Measurements from ENCODE around the gene FOXO6. TPM values are rescaled to one million over a fixed set of nuclear protein-coding genes. Genes with fewer than 3 reads are reported as not detected.

Gene FOXO6
- polyA plus RNA-seq, 1 of the 3 experiments (the other 2 are of a cell fraction), result 0.35 TPM

DNA sequence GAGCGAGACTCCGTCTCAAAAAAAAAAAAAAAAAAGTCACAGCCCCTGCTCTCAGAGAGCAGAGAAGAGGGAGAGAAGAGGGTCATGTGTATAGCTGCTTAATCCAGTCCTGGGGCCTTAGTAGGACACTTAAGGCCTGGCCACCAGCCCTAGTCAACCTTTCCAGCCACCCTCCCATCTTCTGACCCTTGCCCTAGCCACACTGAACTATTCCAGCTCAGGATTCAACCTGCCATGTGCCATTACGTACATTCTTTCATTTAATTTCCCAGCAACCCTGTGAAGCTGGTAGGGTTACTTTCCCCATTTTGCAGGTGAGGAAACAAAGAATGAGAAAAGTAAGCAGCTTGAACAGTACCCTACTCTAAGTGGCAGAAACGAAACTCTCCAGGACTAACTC is 9.0 kb downstream of the FOXO6 start:
- Histone ChIP-seq H3K79me2 (ENCODE audit: insufficient read depth) (no peaks in the 10 kb centered on the region), H3K27ac (ENCODE audit: low read depth in 2 of 2, low read length in 1 of 2) (no peak overlapping the region), H3K9me2 (no peaks in the 10 kb centered on the region), H3F3A (replicated peaks; ENCODE audit: insufficient read depth) (peaks cover 3% of the 10 kb centered on the region), H3K9ac (no peak overlapping the region), H4K20me1 (ENCODE audit: insufficient read depth) (no peaks in the 10 kb centered on the region), H3K36me3 (replicated peaks in 1 of 2; ENCODE audit: control insufficient read depth in 1 of 2, insufficient read depth in 2 of 2, low read length in 1 of 2) (no peaks in the 10 kb centered on the region), H3K4me1 (ENCODE audit: control insufficient read depth in 1 of 2, insufficient read depth in 2 of 2, low read depth in 1 of 2, low read length in 1 of 2) (peaks cover 17 to 55% of the 10 kb centered on the region in 2 experiments; a peak in 3 of 4 replicates), H3K4me2 (no peak overlapping the region), H3K9me3 (no peaks in the 10 kb centered on the region), H3K4me3 (ENCODE audit: low read depth in 2 of 2, low read length in 1 of 2) (no peak overlapping the region), H2AFZ (ENCODE audit: low read depth) (no peak overlapping the region), H3K27me3 (ENCODE audit: insufficient read depth) (no peaks in the 10 kb centered on the region)
- TF ChIP-seq, protein P1, sequence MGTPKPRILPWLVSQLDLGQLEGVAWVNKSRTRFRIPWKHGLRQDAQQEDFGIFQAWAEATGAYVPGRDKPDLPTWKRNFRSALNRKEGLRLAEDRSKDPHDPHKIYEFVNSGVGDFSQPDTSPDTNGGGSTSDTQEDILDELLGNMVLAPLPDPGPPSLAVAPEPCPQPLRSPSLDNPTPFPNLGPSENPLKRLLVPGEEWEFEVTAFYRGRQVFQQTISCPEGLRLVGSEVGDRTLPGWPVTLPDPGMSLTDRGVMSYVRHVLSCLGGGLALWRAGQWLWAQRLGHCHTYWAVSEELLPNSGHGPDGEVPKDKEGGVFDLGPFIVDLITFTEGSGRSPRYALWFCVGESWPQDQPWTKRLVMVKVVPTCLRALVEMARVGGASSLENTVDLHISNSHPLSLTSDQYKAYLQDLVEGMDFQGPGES (IDR thresholded peaks at IDR 0.05; ENCODE audit: low read depth, low read length), result no peak
- TF ChIP-seq CHD2 (IDR thresholded peaks at IDR 0.05; ENCODE audit: low read length, partially characterized antibody) (no peak), NRF1 (IDR thresholded peaks at IDR 0.05; ENCODE audit: low read depth, low read length) (no peak), SIN3A (IDR thresholded peaks at IDR 0.05; ENCODE audit: borderline replicate concordance, low read depth, low read length) (no peak), FOSL2 (IDR thresholded peaks at IDR 0.05; ENCODE audit: borderline replicate concordance, low read depth) (no peak), RAD21 (IDR thresholded peaks at IDR 0.05; ENCODE audit: low read length) (no peak), EZH2phosphoT487 (IDR thresholded peaks at IDR 0.05; ENCODE audit: borderline replicate concordance, low read depth) (no peak), FOXM1 (IDR thresholded peaks at IDR 0.05; ENCODE audit: low read depth) (no peak), GABPA (IDR thresholded peaks at IDR 0.05; ENCODE audit: low read depth) (no peak)
- TF ChIP-seq, protein P2, sequence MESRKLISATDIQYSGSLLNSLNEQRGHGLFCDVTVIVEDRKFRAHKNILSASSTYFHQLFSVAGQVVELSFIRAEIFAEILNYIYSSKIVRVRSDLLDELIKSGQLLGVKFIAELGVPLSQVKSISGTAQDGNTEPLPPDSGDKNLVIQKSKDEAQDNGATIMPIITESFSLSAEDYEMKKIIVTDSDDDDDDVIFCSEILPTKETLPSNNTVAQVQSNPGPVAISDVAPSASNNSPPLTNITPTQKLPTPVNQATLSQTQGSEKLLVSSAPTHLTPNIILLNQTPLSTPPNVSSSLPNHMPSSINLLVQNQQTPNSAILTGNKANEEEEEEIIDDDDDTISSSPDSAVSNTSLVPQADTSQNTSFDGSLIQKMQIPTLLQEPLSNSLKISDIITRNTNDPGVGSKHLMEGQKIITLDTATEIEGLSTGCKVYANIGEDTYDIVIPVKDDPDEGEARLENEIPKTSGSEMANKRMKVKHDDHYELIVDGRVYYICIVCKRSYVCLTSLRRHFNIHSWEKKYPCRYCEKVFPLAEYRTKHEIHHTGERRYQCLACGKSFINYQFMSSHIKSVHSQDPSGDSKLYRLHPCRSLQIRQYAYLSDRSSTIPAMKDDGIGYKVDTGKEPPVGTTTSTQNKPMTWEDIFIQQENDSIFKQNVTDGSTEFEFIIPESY (IDR thresholded peaks at IDR 0.05; ENCODE audit: borderline replicate concordance, low read depth), result no peak
- TF ChIP-seq, protein P3, sequence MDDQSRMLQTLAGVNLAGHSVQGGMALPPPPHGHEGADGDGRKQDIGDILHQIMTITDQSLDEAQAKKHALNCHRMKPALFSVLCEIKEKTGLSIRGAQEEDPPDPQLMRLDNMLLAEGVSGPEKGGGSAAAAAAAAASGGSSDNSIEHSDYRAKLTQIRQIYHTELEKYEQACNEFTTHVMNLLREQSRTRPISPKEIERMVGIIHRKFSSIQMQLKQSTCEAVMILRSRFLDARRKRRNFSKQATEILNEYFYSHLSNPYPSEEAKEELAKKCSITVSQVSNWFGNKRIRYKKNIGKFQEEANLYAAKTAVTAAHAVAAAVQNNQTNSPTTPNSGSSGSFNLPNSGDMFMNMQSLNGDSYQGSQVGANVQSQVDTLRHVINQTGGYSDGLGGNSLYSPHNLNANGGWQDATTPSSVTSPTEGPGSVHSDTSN (IDR thresholded peaks at IDR 0.05), result no peak
- TF ChIP-seq, protein P4, sequence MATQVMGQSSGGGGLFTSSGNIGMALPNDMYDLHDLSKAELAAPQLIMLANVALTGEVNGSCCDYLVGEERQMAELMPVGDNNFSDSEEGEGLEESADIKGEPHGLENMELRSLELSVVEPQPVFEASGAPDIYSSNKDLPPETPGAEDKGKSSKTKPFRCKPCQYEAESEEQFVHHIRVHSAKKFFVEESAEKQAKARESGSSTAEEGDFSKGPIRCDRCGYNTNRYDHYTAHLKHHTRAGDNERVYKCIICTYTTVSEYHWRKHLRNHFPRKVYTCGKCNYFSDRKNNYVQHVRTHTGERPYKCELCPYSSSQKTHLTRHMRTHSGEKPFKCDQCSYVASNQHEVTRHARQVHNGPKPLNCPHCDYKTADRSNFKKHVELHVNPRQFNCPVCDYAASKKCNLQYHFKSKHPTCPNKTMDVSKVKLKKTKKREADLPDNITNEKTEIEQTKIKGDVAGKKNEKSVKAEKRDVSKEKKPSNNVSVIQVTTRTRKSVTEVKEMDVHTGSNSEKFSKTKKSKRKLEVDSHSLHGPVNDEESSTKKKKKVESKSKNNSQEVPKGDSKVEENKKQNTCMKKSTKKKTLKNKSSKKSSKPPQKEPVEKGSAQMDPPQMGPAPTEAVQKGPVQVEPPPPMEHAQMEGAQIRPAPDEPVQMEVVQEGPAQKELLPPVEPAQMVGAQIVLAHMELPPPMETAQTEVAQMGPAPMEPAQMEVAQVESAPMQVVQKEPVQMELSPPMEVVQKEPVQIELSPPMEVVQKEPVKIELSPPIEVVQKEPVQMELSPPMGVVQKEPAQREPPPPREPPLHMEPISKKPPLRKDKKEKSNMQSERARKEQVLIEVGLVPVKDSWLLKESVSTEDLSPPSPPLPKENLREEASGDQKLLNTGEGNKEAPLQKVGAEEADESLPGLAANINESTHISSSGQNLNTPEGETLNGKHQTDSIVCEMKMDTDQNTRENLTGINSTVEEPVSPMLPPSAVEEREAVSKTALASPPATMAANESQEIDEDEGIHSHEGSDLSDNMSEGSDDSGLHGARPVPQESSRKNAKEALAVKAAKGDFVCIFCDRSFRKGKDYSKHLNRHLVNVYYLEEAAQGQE (IDR thresholded peaks at IDR 0.05; ENCODE audit: low read depth, low read length), result no peak
- DNase-seq, result no peak
- WGBS (ENCODE audit: low lambda C conversion rate), result 89% methylated on average over 4 of the region's 4 CpGs
- POLR2A ChIA-PET, result no interaction called here
- CTCF ChIA-PET, result interaction anchor here (1.9 to 3.3 kb wide), 2 partner anchors 9 to 47 kb away, joined by 8 to 12 read pairs; partner anchors contain the start of gene FOXO6
